HL-60 (cell line): ENCODE measurements around the gene AKAP11.

Experiments used
- GABPA ChIP-seq: IDR thresholded peaks from 2 replicates; pipeline ENCODE4 v1.6.1; 2012; ENCODE audit warnings: low read depth
- POLR2AphosphoS5 ChIP-seq: IDR thresholded peaks from 2 replicates; pipeline ENCODE4 v1.6.1; 2012; ENCODE audit warnings: low read depth
- TF ChIP-seq, protein P1 (sequence below): IDR thresholded peaks from 2 replicates; pipeline ENCODE4 v1.6.1; 2012; ENCODE audit warnings: low read depth; ENCODE audit not compliant: insufficient replicate concordance
- TF ChIP-seq, protein P2 (sequence below): IDR thresholded peaks from one replicate; pipeline ENCODE4 v1.5.1; 2011; ENCODE audit warnings: low read length, control low read depth, inconsistent platforms; ENCODE audit not compliant: insufficient read depth

DNA sequence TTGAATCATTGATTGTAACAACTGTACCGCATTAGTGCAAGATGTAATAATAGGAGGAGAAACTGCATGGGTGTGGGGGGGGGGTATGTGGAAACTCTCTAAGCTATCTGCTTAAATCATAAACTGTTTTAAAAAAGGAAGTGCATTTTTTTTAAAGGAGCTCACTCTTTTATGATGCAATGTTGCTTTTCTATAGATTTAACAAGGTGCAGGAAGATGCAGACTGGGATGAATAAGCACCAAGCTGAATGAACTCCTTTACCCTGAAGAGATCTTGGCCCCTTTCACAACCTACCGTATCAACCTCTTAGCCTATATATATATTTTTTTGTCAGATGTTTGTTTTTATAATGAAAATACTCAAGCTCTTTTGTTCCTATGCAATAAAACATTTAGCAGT, 95.9 kb downstream of the AKAP11 start:
- TF ChIP-seq, protein P1, sequence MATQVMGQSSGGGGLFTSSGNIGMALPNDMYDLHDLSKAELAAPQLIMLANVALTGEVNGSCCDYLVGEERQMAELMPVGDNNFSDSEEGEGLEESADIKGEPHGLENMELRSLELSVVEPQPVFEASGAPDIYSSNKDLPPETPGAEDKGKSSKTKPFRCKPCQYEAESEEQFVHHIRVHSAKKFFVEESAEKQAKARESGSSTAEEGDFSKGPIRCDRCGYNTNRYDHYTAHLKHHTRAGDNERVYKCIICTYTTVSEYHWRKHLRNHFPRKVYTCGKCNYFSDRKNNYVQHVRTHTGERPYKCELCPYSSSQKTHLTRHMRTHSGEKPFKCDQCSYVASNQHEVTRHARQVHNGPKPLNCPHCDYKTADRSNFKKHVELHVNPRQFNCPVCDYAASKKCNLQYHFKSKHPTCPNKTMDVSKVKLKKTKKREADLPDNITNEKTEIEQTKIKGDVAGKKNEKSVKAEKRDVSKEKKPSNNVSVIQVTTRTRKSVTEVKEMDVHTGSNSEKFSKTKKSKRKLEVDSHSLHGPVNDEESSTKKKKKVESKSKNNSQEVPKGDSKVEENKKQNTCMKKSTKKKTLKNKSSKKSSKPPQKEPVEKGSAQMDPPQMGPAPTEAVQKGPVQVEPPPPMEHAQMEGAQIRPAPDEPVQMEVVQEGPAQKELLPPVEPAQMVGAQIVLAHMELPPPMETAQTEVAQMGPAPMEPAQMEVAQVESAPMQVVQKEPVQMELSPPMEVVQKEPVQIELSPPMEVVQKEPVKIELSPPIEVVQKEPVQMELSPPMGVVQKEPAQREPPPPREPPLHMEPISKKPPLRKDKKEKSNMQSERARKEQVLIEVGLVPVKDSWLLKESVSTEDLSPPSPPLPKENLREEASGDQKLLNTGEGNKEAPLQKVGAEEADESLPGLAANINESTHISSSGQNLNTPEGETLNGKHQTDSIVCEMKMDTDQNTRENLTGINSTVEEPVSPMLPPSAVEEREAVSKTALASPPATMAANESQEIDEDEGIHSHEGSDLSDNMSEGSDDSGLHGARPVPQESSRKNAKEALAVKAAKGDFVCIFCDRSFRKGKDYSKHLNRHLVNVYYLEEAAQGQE, result no peak
- TF ChIP-seq, protein P2, sequence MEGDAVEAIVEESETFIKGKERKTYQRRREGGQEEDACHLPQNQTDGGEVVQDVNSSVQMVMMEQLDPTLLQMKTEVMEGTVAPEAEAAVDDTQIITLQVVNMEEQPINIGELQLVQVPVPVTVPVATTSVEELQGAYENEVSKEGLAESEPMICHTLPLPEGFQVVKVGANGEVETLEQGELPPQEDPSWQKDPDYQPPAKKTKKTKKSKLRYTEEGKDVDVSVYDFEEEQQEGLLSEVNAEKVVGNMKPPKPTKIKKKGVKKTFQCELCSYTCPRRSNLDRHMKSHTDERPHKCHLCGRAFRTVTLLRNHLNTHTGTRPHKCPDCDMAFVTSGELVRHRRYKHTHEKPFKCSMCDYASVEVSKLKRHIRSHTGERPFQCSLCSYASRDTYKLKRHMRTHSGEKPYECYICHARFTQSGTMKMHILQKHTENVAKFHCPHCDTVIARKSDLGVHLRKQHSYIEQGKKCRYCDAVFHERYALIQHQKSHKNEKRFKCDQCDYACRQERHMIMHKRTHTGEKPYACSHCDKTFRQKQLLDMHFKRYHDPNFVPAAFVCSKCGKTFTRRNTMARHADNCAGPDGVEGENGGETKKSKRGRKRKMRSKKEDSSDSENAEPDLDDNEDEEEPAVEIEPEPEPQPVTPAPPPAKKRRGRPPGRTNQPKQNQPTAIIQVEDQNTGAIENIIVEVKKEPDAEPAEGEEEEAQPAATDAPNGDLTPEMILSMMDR, result no peak
- no peak for TF ChIP-seq POLR2AphosphoS5
- no peak for TF ChIP-seq GABPA
